ENCODE measurements around the gene INSR. TPM values are rescaled to one million over a fixed set of nuclear protein-coding genes. Genes with fewer than 3 reads are reported as not detected.
A peak's percentile ranks its signal among the peaks of the same experiment; 100 is the strongest.

INSR gene
- polyA plus RNA-seq, 1 of the 3 experiments (the other 2 are of a cell fraction): 3.6 TPM

GRCh38 chr19:7258041-7258839, 36.0 kb downstream of the INSR start (continued):
- TF ChIP-seq NRF1 (IDR thresholded peaks at IDR 0.05; ENCODE audit: low read depth, low read length): no peak
- TF ChIP-seq CHD2 (IDR thresholded peaks at IDR 0.05; ENCODE audit: low read length, partially characterized antibody): no peak
- no peak for TF ChIP-seq TEAD4 (IDR thresholded peaks at IDR 0.05; ENCODE audit: borderline replicate concordance, insufficient read depth)
- no peak for TF ChIP-seq RAD21 (IDR thresholded peaks at IDR 0.05; ENCODE audit: low read length)
- no peak for TF ChIP-seq ELF1 (IDR thresholded peaks at IDR 0.05)
- TF ChIP-seq FOXJ3 (CRISPR knock-in tag; IDR thresholded peaks at IDR 0.05): no peak
- TF ChIP-seq JUND (IDR thresholded peaks at IDR 0.05): no peak
- TF ChIP-seq IRF3 (IDR thresholded peaks at IDR 0.05; ENCODE audit: low read depth, low read length): no peak

GRCh38 chr19:7257148-7258040, 36.8 kb downstream of the INSR start:
- Histone ChIP-seq H4K20me1 (ENCODE audit: insufficient read depth) (no peaks in the 10 kb centered on the region), H3K79me2 (ENCODE audit: insufficient read depth) (no peaks in the 10 kb centered on the region), H3K4me1 (ENCODE audit: control insufficient read depth in 1 of 2, insufficient read depth in 2 of 2, low read depth in 1 of 2, low read length in 1 of 2) (peaks cover 0 to 2% of the 10 kb centered on the region in 2 experiments; a peak in 1 of 4 replicates), H3K27me3 (ENCODE audit: insufficient read depth) (no peaks in the 10 kb centered on the region), H3K4me3 (ENCODE audit: low read depth in 2 of 2, low read length in 1 of 2) (no peak overlapping the region), H3K9me2 (no peaks in the 10 kb centered on the region), H3K27ac (ENCODE audit: low read depth in 2 of 2, low read length in 1 of 2) (no peak overlapping the region), H3K9me3 (no peaks in the 10 kb centered on the region), H3K9ac (no peak overlapping the region), H3K36me3 (replicated peaks in 1 of 2; ENCODE audit: control insufficient read depth in 1 of 2, insufficient read depth in 2 of 2, low read length in 1 of 2) (no peaks in the 10 kb centered on the region), H3F3A (replicated peaks; ENCODE audit: insufficient read depth) (no peaks in the 10 kb centered on the region), H2AFZ (ENCODE audit: low read depth) (no peak overlapping the region), H3K4me2 (no peak overlapping the region)
- WGBS (ENCODE audit: low lambda C conversion rate): 68% methylated on average over 15 of the region's 17 CpGs
- TF ChIP-seq FOSL2 (IDR thresholded peaks at IDR 0.05; ENCODE audit: borderline replicate concordance, low read depth) (peak; percentile 31; the same call in 1 of the 2 replicates), IRF3 (IDR thresholded peaks at IDR 0.05; ENCODE audit: low read depth, low read length) (no peak), TCF12 (IDR thresholded peaks at IDR 0.05) (0 out of 2 replicates have a peak, but pooled peaks have one; percentile 17), JUND (IDR thresholded peaks at IDR 0.05) (peak; percentile 37)
- DNase-seq: no peak
- ChIA-PET CTCF (interaction anchor here (1.1 kb wide), 1 partner anchor 48 kb away, joined by 3 read pairs; no protein-coding TSS in a partner anchor), POLR2A (no interaction called here)

GRCh38 chr19:7255631-7256030, 38.6 kb downstream of the INSR start:
- ChIA-PET POLR2A (no interaction called here), CTCF (interaction anchor here (0.6 kb wide), 1 partner anchor 698 kb away, joined by 3 read pairs; no protein-coding TSS in a partner anchor)
- Histone ChIP-seq H3K4me1 (ENCODE audit: control insufficient read depth in 1 of 2, insufficient read depth in 2 of 2, low read depth in 1 of 2, low read length in 1 of 2) (peaks cover 0 to 2% of the 10 kb centered on the region in 2 experiments; a peak in 1 of 4 replicates), H3K27me3 (ENCODE audit: insufficient read depth) (no peaks in the 10 kb centered on the region), H3K27ac (ENCODE audit: low read depth in 2 of 2, low read length in 1 of 2) (no peak overlapping the region), H3K36me3 (replicated peaks in 1 of 2; ENCODE audit: control insufficient read depth in 1 of 2, insufficient read depth in 2 of 2, low read length in 1 of 2) (no peaks in the 10 kb centered on the region), H3K9me3 (no peaks in the 10 kb centered on the region), H3F3A (replicated peaks; ENCODE audit: insufficient read depth) (no peaks in the 10 kb centered on the region), H4K20me1 (ENCODE audit: insufficient read depth) (no peaks in the 10 kb centered on the region), H3K9me2 (no peaks in the 10 kb centered on the region), H3K79me2 (ENCODE audit: insufficient read depth) (no peaks in the 10 kb centered on the region), H3K4me3 (ENCODE audit: low read depth in 2 of 2, low read length in 1 of 2) (no peak overlapping the region), H2AFZ (ENCODE audit: low read depth) (no peak overlapping the region), H3K9ac (no peak overlapping the region), H3K4me2 (no peak overlapping the region)
- DNase-seq: no peak
- 84% methylated on average over 6 of the region's 6 CpGs for WGBS (ENCODE audit: low lambda C conversion rate)
- TF ChIP-seq RAD21 (IDR thresholded peaks at IDR 0.05; ENCODE audit: low read length) (no peak), FOXM1 (IDR thresholded peaks at IDR 0.05; ENCODE audit: low read depth) (no peak), TEAD4 (IDR thresholded peaks at IDR 0.05; ENCODE audit: borderline replicate concordance, insufficient read depth) (no peak), YY1 (IDR thresholded peaks at IDR 0.05; ENCODE audit: low read depth) (no peak), SMC3 (IDR thresholded peaks at IDR 0.05; ENCODE audit: low read depth, low read length) (no peak), CHD2 (IDR thresholded peaks at IDR 0.05; ENCODE audit: low read length, partially characterized antibody) (no peak), FOSL2 (IDR thresholded peaks at IDR 0.05; ENCODE audit: borderline replicate concordance, low read depth) (no peak)
